IMR-90 (cell line): ENCODE measurements around the gene TMEM50B.

Experiments
- BHLHE40 ChIP-seq: fragments of 150-350 bp; IDR thresholded peaks from 2 replicates; pipeline ENCODE4 v1.6.1; 2016; ENCODE audit warnings: mild to moderate bottlenecking, low read depth, low read length
- CEBPB ChIP-seq: IDR thresholded peaks from 2 replicates; pipeline ENCODE4 v1.6.1; 2012; ENCODE audit warnings: low read depth, low read length, improper control_type of control experiment
- CHD1 ChIP-seq: IDR thresholded peaks from 2 replicates; pipeline ENCODE4 v1.6.1; 2012; ENCODE audit warnings: low read depth, low read length, improper control_type of control experiment
- FOS ChIP-seq: fragments of 150-350 bp; IDR thresholded peaks from 2 replicates; pipeline ENCODE4 v1.6.1; 2016; ENCODE audit warnings: low read depth, low read length
- MAZ ChIP-seq: IDR thresholded peaks from 2 replicates; pipeline ENCODE4 v1.6.1; 2012; ENCODE audit warnings: low read depth, mild to moderate bottlenecking, low read length, improper control_type of control experiment, moderate library complexity, borderline replicate concordance
- MXI1 ChIP-seq: IDR thresholded peaks from 2 replicates; pipeline ENCODE4 v1.6.1; 2012; ENCODE audit warnings: low read depth, mild to moderate bottlenecking, low read length, moderate library complexity, borderline replicate concordance
- NFE2L2 ChIP-seq: fragments of 150-350 bp; IDR thresholded peaks from 2 replicates; pipeline ENCODE4 v1.6.1; 2016; ENCODE audit warnings: low read depth, mild to moderate bottlenecking, low read length
- POLR2A ChIP-seq: IDR thresholded peaks from 2 replicates; pipeline ENCODE4 v1.6.1; 2012; ENCODE audit warnings: mild to moderate bottlenecking, low read depth, low read length
- RAD21 ChIP-seq: IDR thresholded peaks from 2 replicates; pipeline ENCODE4 v1.6.1; 2012; ENCODE audit warnings: low read length, improper control_type of control experiment
- RFX5 ChIP-seq: IDR thresholded peaks from 2 replicates; pipeline ENCODE4 v1.8.0; 2012; ENCODE audit warnings: low read depth, mild to moderate bottlenecking, low read length, moderate library complexity
- SMC3 ChIP-seq: fragments of 150-350 bp; IDR thresholded peaks from 2 replicates; pipeline ENCODE4 v1.6.1; 2016; ENCODE audit warnings: low read depth, mild to moderate bottlenecking, antibody characterized with exemption, low read length, moderate library complexity
- USF2 ChIP-seq: fragments of 150-350 bp; IDR thresholded peaks from 2 replicates; pipeline ENCODE4 v1.6.1; 2017; ENCODE audit warnings: mild to moderate bottlenecking, antibody characterized with exemption, low read length, low read depth
- TF ChIP-seq, protein P1 (sequence below): conservative IDR thresholded peaks from 2 replicates; pipeline ENCODE4 v1.5.1; 2012; ENCODE audit warnings: mild to moderate bottlenecking, low read depth, low read length, improper control_type of control experiment
- TF ChIP-seq, protein P2 (sequence below): fragments of 150-350 bp; IDR thresholded peaks from 2 replicates; pipeline ENCODE4 v1.6.1; 2016; ENCODE audit warnings: low read depth, mild to moderate bottlenecking, low read length, moderate library complexity, borderline replicate concordance

DNA sequence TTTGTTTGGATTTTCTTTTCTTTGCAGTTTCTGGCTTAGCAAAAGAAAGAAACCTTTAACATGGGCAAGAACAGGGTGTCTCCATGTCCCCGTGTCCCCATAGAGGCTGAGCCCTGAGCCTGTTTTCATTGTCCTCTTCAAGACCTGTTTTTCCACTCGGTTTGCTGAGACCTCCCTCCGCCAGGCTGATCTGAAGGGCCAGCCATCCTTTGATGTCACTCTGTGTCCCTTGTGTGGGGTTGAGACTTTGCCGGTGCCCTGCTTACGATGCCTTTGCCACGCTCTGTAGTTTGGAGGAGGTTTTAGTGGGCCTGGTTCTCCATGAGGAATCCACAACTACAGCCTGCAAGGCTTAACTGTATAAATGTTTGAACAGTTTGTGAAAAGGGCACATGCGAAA lies 52.7 kb downstream of the TMEM50B start:
- TF ChIP-seq CEBPB, result no peak
- TF ChIP-seq, protein P1, sequence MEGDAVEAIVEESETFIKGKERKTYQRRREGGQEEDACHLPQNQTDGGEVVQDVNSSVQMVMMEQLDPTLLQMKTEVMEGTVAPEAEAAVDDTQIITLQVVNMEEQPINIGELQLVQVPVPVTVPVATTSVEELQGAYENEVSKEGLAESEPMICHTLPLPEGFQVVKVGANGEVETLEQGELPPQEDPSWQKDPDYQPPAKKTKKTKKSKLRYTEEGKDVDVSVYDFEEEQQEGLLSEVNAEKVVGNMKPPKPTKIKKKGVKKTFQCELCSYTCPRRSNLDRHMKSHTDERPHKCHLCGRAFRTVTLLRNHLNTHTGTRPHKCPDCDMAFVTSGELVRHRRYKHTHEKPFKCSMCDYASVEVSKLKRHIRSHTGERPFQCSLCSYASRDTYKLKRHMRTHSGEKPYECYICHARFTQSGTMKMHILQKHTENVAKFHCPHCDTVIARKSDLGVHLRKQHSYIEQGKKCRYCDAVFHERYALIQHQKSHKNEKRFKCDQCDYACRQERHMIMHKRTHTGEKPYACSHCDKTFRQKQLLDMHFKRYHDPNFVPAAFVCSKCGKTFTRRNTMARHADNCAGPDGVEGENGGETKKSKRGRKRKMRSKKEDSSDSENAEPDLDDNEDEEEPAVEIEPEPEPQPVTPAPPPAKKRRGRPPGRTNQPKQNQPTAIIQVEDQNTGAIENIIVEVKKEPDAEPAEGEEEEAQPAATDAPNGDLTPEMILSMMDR, result no peak
- no peak for TF ChIP-seq FOS
- no peak for TF ChIP-seq RAD21
- TF ChIP-seq POLR2A, result no peak
- no peak for TF ChIP-seq RFX5
- no peak for TF ChIP-seq NFE2L2
- no peak for TF ChIP-seq BHLHE40
- no peak for TF ChIP-seq MXI1
- no peak for TF ChIP-seq SMC3
- no peak for TF ChIP-seq USF2
- TF ChIP-seq MAZ, result no peak
- TF ChIP-seq, protein P2, sequence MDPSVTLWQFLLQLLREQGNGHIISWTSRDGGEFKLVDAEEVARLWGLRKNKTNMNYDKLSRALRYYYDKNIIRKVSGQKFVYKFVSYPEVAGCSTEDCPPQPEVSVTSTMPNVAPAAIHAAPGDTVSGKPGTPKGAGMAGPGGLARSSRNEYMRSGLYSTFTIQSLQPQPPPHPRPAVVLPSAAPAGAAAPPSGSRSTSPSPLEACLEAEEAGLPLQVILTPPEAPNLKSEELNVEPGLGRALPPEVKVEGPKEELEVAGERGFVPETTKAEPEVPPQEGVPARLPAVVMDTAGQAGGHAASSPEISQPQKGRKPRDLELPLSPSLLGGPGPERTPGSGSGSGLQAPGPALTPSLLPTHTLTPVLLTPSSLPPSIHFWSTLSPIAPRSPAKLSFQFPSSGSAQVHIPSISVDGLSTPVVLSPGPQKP, result no peak
- no peak for TF ChIP-seq CHD1
